HepG2 (cell line): ENCODE results near the gene MLX. TPM values are rescaled to one million over a fixed set of nuclear protein-coding genes. Genes with fewer than 3 reads are reported as not detected.
A peak's percentile ranks its signal among the peaks of the same experiment; 100 is the strongest.

Source experiments
- ATAC-seq: fragments of 200-7000 bp; cut with Tn5 transposase; 3 replicates; pipeline ENCODE4 v1.9.1; 2020; ENCODE audit warnings: mild to moderate bottlenecking, moderate library complexity
- BruUV-seq: library from RNA; stranded (reverse); fragments of 400-500 nt; replicated peaks from 2 replicates; lab custom pipeline; 2021; lab: Mats Ljungman, UMichigan
- CTCF ChIA-PET: fragments of 300-600 bp; formaldehyde crosslinking; extraction: SDS; loops from one replicate; lab custom pipeline; 2021; ENCODE audit warnings: low total read pairs, inconsistent platforms, low intra/inter-chr PET ratio; lab: Yijun Ruan, JAX
- POLR2A ChIA-PET: fragments of 350-600 bp; sonication (Branson Sonifier 250); formaldehyde crosslinking; loops from one replicate; lab custom pipeline; 2020; ENCODE audit warnings: antibody characterized with exemption, inconsistent platforms; lab: Yijun Ruan, JAX
- DNase-seq: peaks from one replicate; pipeline ENCODE4 v3.0.0-alpha.2; 2015; ENCODE audit warnings: low spot score
- FAIRE-seq: peaks from 3 replicates; lab custom pipeline; 2011; peaks lifted over from hg19 to GRCh38; lab: Jason Lieb, UNC
- H2AFZ ChIP-seq: one replicate; pipeline ENCODE4 v1.6.1; 2011; ENCODE audit warnings: low read length, inconsistent platforms
- H3K27ac ChIP-seq: fragments of 300-600 bp; 3 replicates; pipeline ENCODE4 v1.8.0; 2011; ENCODE audit warnings: mixed run types, mild to moderate bottlenecking, mixed read lengths, low read length, inconsistent platforms; ENCODE audit not compliant: insufficient read depth; ENCODE audit errors: extremely low read length
- H3K27me3 ChIP-seq, 2 experiments: fragments of 200-600 bp in 1 of 2; 2 replicates in 1 of 2; 3 replicates in 1 of 2; pipeline versions ENCODE4 v1.6.0 to v1.8.0; 2011; ENCODE audit warnings: low read length in 2 of 2, mild to moderate bottlenecking in 2 of 2, moderate library complexity in 2 of 2, inconsistent platforms in 1 of 2; ENCODE audit not compliant: insufficient read depth in 2 of 2, control insufficient read depth in 1 of 2
- H3K36me3 ChIP-seq, 2 experiments: fragments of 200-600 bp in 1 of 2; replicated peaks in 1 of 2; 2 replicates in 1 of 2; 3 replicates in 1 of 2; pipeline versions ENCODE4 v1.5.1 to v1.8.0; 2011; ENCODE audit warnings: low read length in 2 of 2, inconsistent platforms in 1 of 2; ENCODE audit not compliant: insufficient read depth in 2 of 2, control insufficient read depth in 1 of 2
- H3K4me1 ChIP-seq: 2 replicates; pipeline ENCODE4 v1.5.1; 2012; ENCODE audit warnings: low read length, inconsistent platforms; ENCODE audit not compliant: insufficient read depth
- H3K4me2 ChIP-seq: 2 replicates; pipeline ENCODE4 v1.6.0; 2011; ENCODE audit warnings: low read depth, low read length, inconsistent platforms
- H3K4me3 ChIP-seq, 3 experiments: fragments of 200-600 bp in 1 of 3; sonication (generic), shearing (Covaris generic) in 1 of 3; replicated peaks in 1 of 3; 2 replicates each; pipeline ENCODE4 v1.5.1; 2011 to 2016; ENCODE audit warnings: low read length in 3 of 3, inconsistent platforms in 2 of 3, low read depth in 2 of 3, mild to moderate bottlenecking in 2 of 3, control low read depth in 1 of 3, mixed read lengths in 1 of 3; ENCODE audit not compliant: insufficient read depth in 1 of 3
- H3K79me2 ChIP-seq: one replicate; pipeline ENCODE4 v1.6.1; 2011; ENCODE audit warnings: low read length, inconsistent platforms; ENCODE audit not compliant: insufficient read depth
- H3K9ac ChIP-seq: 2 replicates; pipeline ENCODE4 v1.6.0; 2011; ENCODE audit warnings: mild to moderate bottlenecking, low read depth, low read length, inconsistent platforms; ENCODE audit not compliant: insufficient read depth
- H3K9me3 ChIP-seq: 2 replicates; pipeline ENCODE4 v1.5.1; 2012; ENCODE audit warnings: mild to moderate bottlenecking, low read length
- H4K20me1 ChIP-seq: 2 replicates; pipeline ENCODE4 v1.6.0; 2011; ENCODE audit warnings: inconsistent platforms, mild to moderate bottlenecking, low read length, moderate library complexity; ENCODE audit not compliant: insufficient read depth
- ATF7 ChIP-seq, 2 experiments: fragments of 450-650 bp in 1 of 2; sonication (generic) in 1 of 2; formaldehyde crosslinking in 1 of 2; IDR thresholded peaks; 2 replicates each; pipeline versions ENCODE4 v1.4.0 to v1.6.1; 2016 to 2020; ENCODE audit warnings: antibody characterized with exemption in 1 of 2, mild to moderate bottlenecking in 1 of 2, missing genetic modification reagents in 1 of 2
- DR1 ChIP-seq: sonication (generic); formaldehyde crosslinking; IDR thresholded peaks from 2 replicates; pipeline ENCODE4 v1.8.0; 2021; ENCODE audit warnings: mild to moderate bottlenecking, missing genetic modification reagents, inconsistent platforms
- GATAD1 ChIP-seq: IDR thresholded peaks from 2 replicates; pipeline ENCODE4 v1.6.1; 2016; ENCODE audit warnings: missing genetic modification reagents, missing compliant biosample characterization
- IRF1 ChIP-seq: sonication (generic); formaldehyde crosslinking; IDR thresholded peaks from 2 replicates; pipeline ENCODE4 v1.4.0; 2020; ENCODE audit warnings: low read depth, mild to moderate bottlenecking, missing genetic modification reagents
- KAT2B ChIP-seq: fragments of 150-350 bp; IDR thresholded peaks from 2 replicates; pipeline ENCODE4 v1.6.1; 2014; ENCODE audit warnings: low read depth, low read length, borderline replicate concordance
- MYC ChIP-seq: sonication (generic); formaldehyde crosslinking; IDR thresholded peaks from 2 replicates; pipeline ENCODE4 v1.9.0; 2021; ENCODE audit warnings: missing genetic modification reagents, borderline replicate concordance
- NR2F1 ChIP-seq, 2 experiments: fragments of 450-650 bp in 1 of 2; formaldehyde crosslinking in 1 of 2; IDR thresholded peaks; 2 replicates each; pipeline versions ENCODE4 v1.5.0 to v1.6.1; 2016 to 2020; ENCODE audit warnings: mild to moderate bottlenecking in 1 of 2, missing compliant biosample characterization in 1 of 2, missing genetic modification reagents in 1 of 2, moderate library complexity in 1 of 2
- RXRA ChIP-seq: sonication (generic); formaldehyde crosslinking; IDR thresholded peaks from 2 replicates; pipeline ENCODE4 v1.5.1; 2020; ENCODE audit warnings: missing genetic modification reagents
- SAP130 ChIP-seq: IDR thresholded peaks from 2 replicates; pipeline ENCODE4 v1.6.1; 2016; ENCODE audit warnings: low read depth
- TFAP4 ChIP-seq: sonication (generic); IDR thresholded peaks from 2 replicates; pipeline ENCODE4 v1.6.1; 2016; ENCODE audit warnings: low read depth, borderline replicate concordance
- ZMAT3 ChIP-seq: sonication (generic); formaldehyde crosslinking; conservative IDR thresholded peaks from 2 replicates; pipeline ENCODE4 v1.7.0; 2021; ENCODE audit warnings: missing genetic modification reagents
- ZMYM2 ChIP-seq: sonication (generic); formaldehyde crosslinking; IDR thresholded peaks from 2 replicates; pipeline ENCODE4 v1.8.0; 2022; ENCODE audit warnings: mild to moderate bottlenecking, missing genetic modification reagents
- ZNF280D ChIP-seq: sonication (generic); formaldehyde crosslinking; IDR thresholded peaks from 2 replicates; pipeline ENCODE4 v1.5.1; 2020; ENCODE audit warnings: mild to moderate bottlenecking, missing genetic modification reagents
- ZNF292 ChIP-seq: sonication (generic); formaldehyde crosslinking; IDR thresholded peaks from 2 replicates; pipeline ENCODE4 v1.8.1; 2022; ENCODE audit warnings: mild to moderate bottlenecking, low read depth, missing genetic modification reagents, borderline replicate concordance
- ZNF451 ChIP-seq: sonication (generic); formaldehyde crosslinking; IDR thresholded peaks from 2 replicates; pipeline ENCODE4 v1.5.0; 2020; ENCODE audit warnings: mild to moderate bottlenecking, missing genetic modification reagents
- ZNF572 ChIP-seq: sonication (generic); formaldehyde crosslinking; IDR thresholded peaks from 2 replicates; pipeline ENCODE4 v1.5.1; 2020; ENCODE audit warnings: mild to moderate bottlenecking, missing genetic modification reagents
- ZNF703 ChIP-seq: sonication (generic); formaldehyde crosslinking; IDR thresholded peaks from 2 replicates; pipeline ENCODE4 v1.5.1; 2020; ENCODE audit warnings: missing genetic modification reagents, mild to moderate bottlenecking, moderate library complexity, borderline replicate concordance
- ZNF709 ChIP-seq: sonication (generic); formaldehyde crosslinking; IDR thresholded peaks from 2 replicates; pipeline ENCODE4 v1.5.0; 2020; ENCODE audit warnings: mild to moderate bottlenecking, missing genetic modification reagents
- ZNF772 ChIP-seq: sonication (generic); formaldehyde crosslinking; IDR thresholded peaks from 2 replicates; pipeline ENCODE4 v1.5.0; 2020; ENCODE audit warnings: mild to moderate bottlenecking, missing genetic modification reagents
- WGBS: methylation state at CpG from one replicate; pipeline ENCODE4 v1.1.6; 2017; ENCODE audit warnings: low lambda C conversion rate; 5-methylcytosine and 5-hydroxymethylcytosine counted together
- in situ Hi-C: cut with HindIII; loops from 2 replicates; pipeline ENCODE4 v1.10.0; 2017; ENCODE audit warnings: low pct_unique_long_range_greater_than_20kb; ENCODE audit not compliant: extremely low pct_ligation_motif_present
- intact Hi-C: fragments of 100-400 bp; cut with micrococcal nuclease; formaldehyde crosslinking; loops from one replicate; pipeline ENCODE4 v1.10.0; 2022; ENCODE audit not compliant: unreplicated experiment
- polyA plus RNA-seq, 8 experiments: library from polyadenylated mRNA; depleted of rRNA in 3 of 8; stranded (reverse) in 7 of 8; unstranded in 1 of 8; fragments of >200 nt; fragmentation: Illumina TruSeq in 4 of 8; extraction: Trizol in 4 of 8; gene quantifications; 2 replicates each; pipeline versions ENCODE4 v1.2.1 to v1.2.3, GENCODE V29; 2011 to 2016; ENCODE audit warnings: low read depth in 4 of 8, missing spikeins in 1 of 8, mixed read lengths in 1 of 8; ENCODE audit not compliant: insufficient read depth in 1 of 8
- total RNA-seq, 5 experiments: library from RNA; depleted of rRNA; stranded (reverse); fragments of >200 nt; fragmentation: Illumina TruSeq; extraction: Trizol; gene quantifications; 2 replicates each; pipeline ENCODE4 v1.2.3, GENCODE V29; 2016; ENCODE audit warnings: low read depth in 1 of 5

Gene MLX
- total and polyA plus RNA-seq, 2 of the 13 experiments (the other 11 are each of a cell fraction or from before 2014, with no cell fraction given): 38.9 to 74.4 TPM

- peaks cover 83% of the 10 kb centered on the region for H3K4me1 ChIP-seq
- DNase-seq (peak; percentile 70), FAIRE-seq (no peak), ATAC-seq (peak; percentile 50)
- H3K36me3 ChIP-seq: no peaks in the 10 kb centered on the region
- H3K4me3 ChIP-seq: peak overlapping the region; percentile 61 to 68 (median 68)
- H3K27ac ChIP-seq: peak overlapping the region; percentile 94
- no peaks in the 10 kb centered on the region for H4K20me1 ChIP-seq
- no peaks in the 10 kb centered on the region for H3K27me3 ChIP-seq
- CTCF ChIA-PET: interaction anchor here (1.2 kb wide), 1 partner anchor 14 kb away, joined by 4 read pairs; no protein-coding TSS in a partner anchor
- no peak overlapping the region for H2AFZ ChIP-seq
- no peaks in the 10 kb centered on the region for H3K9me3 ChIP-seq
- POLR2A ChIA-PET: interaction anchor here (0.7 to 5.3 kb wide), 21 partner anchors 9 to 265 kb away, joined by 3 to 67 read pairs (median 7); partner anchors contain the start of genes CAVIN1, MLX, PSMC3IP and RETREG3
- WGBS: 0% methylated on average over 14 of the region's 60 CpGs
- intact Hi-C loops: no loop called here
- H3K79me2 ChIP-seq: peaks cover 8% of the 10 kb centered on the region
- in situ Hi-C loops: no loop called here
- BruUV-seq: no TSS peak
- peak overlapping the region; percentile 85 for H3K4me2 ChIP-seq
- peak overlapping the region; percentile 76 for H3K9ac ChIP-seq
- TF ChIP-seq ZNF292 (CRISPR knock-in tag) (no peak), SAP130 (CRISPR knock-in tag) (peak; percentile 73), MYC (CRISPR knock-in tag) (peak; percentile 64), ZMAT3 (CRISPR knock-in tag) (no peak), RXRA (CRISPR knock-in tag) (peak; percentile 88), ZNF451 (peak; percentile 38; the same call in 1 of the 2 replicates), GATAD1 (CRISPR knock-in tag) (peak; percentile 14; the same call in 1 of the 2 replicates), ZNF703 (CRISPR knock-in tag) (no peak), ZMYM2 (CRISPR knock-in tag) (peak; percentile 77; the same call in 1 of the 2 replicates), KAT2B (no peak), ATF7 (IDR thresholded peaks at IDR 0.05) (no peak), ATF7 (CRISPR knock-in tag; IDR thresholded peaks at IDR 0.05) (no peak), ZNF772 (CRISPR knock-in tag) (no peak), DR1 (CRISPR knock-in tag) (no peak), TFAP4 (peak; percentile 11; the same call in 1 of the 2 replicates), NR2F1 (CRISPR knock-in tag; IDR thresholded peaks at IDR 0.05) (peak; percentile 73 to 76), ZNF709 (peak; percentile 20; the same call in 1 of the 2 replicates), ZNF572 (CRISPR knock-in tag) (0 out of 2 replicates have a peak, but pooled peaks have one; percentile 53), ZNF280D (CRISPR knock-in tag) (peak; percentile 90; the same call in 1 of the 2 replicates), IRF1 (CRISPR knock-in tag) (no peak)
Observed at GRCh38 chr17:42531455-42532354, 35.2 kb upstream of the MLX start.
